ENCODE measurements around the gene CTSV.
"Not testable (repeated sequence)": the region's sequence is repeated elsewhere in the genome, so short reads cannot be mapped to it uniquely, and the experiment has no call there.

Gene CTSV

GRCh38 chr9:97038611-97039513 is at the start of gene CTSV:
Gene CTSV (minus strand): TSS chr9:97039142. CDS start chr9:97038043, 1,099 bp downstream.
- FAIRE-seq (no peak), DNase-seq (ENCODE audit: insufficient read length, low spot score) (peak; percentile 93)
- no peak for TF ChIP-seq CTCF (IDR thresholded peaks at IDR 0.05; ENCODE audit: insufficient read depth, missing control alignments)

GRCh38 chr9:97087668-97088215 is 48.8 kb upstream of the CTSV start:
- not testable (repeated sequence) for DNase-seq (ENCODE audit: insufficient read length, low spot score); FAIRE-seq

- not testable (repeated sequence) for DNase-seq (ENCODE audit: insufficient read length, low spot score); FAIRE-seq
Observed at GRCh38 chr9:97084562-97084991, 45.6 kb upstream of the CTSV start.

- DNase-seq (ENCODE audit: insufficient read length, low spot score) = no peak
- FAIRE-seq = no peak
- TF ChIP-seq CTCF (IDR thresholded peaks at IDR 0.05; ENCODE audit: insufficient read depth, missing control alignments) = no peak
Observed at GRCh38 chr9:97078362-97078761, 39.4 kb upstream of the CTSV start.

GRCh38 chr9:97077452-97078295 is 38.7 kb upstream of the CTSV start:
- no peak for TF ChIP-seq CTCF (IDR thresholded peaks at IDR 0.05; ENCODE audit: insufficient read depth, missing control alignments)
- DNase-seq (ENCODE audit: insufficient read length, low spot score) = no peak
- FAIRE-seq = no peak

GRCh38 chr9:97076731-97077451 is 37.9 kb upstream of the CTSV start:
- FAIRE-seq; DNase-seq (ENCODE audit: insufficient read length, low spot score): not testable (repeated sequence)

GRCh38 chr9:97076238-97076637 is 37.3 kb upstream of the CTSV start:
- FAIRE-seq (no peak), DNase-seq (ENCODE audit: insufficient read length, low spot score) (no peak)
- TF ChIP-seq CTCF (IDR thresholded peaks at IDR 0.05; ENCODE audit: insufficient read depth, missing control alignments) = no peak

GRCh38 chr9:97075289-97075985 is 36.5 kb upstream of the CTSV start:
- FAIRE-seq = no peak
- no peak for DNase-seq (ENCODE audit: insufficient read length, low spot score)
- no peak for TF ChIP-seq CTCF (IDR thresholded peaks at IDR 0.05; ENCODE audit: insufficient read depth, missing control alignments)
